GM21786 (cell line): Measurements from ENCODE around the gene FBRSL1.

Experiments
- ATAC-seq: cut with Tn5 transposase; IDR thresholded peaks from one replicate; pipeline ENCODE4 v1.9.1; 2021; ENCODE audit not compliant: unreplicated experiment

Gene FBRSL1

DNA sequence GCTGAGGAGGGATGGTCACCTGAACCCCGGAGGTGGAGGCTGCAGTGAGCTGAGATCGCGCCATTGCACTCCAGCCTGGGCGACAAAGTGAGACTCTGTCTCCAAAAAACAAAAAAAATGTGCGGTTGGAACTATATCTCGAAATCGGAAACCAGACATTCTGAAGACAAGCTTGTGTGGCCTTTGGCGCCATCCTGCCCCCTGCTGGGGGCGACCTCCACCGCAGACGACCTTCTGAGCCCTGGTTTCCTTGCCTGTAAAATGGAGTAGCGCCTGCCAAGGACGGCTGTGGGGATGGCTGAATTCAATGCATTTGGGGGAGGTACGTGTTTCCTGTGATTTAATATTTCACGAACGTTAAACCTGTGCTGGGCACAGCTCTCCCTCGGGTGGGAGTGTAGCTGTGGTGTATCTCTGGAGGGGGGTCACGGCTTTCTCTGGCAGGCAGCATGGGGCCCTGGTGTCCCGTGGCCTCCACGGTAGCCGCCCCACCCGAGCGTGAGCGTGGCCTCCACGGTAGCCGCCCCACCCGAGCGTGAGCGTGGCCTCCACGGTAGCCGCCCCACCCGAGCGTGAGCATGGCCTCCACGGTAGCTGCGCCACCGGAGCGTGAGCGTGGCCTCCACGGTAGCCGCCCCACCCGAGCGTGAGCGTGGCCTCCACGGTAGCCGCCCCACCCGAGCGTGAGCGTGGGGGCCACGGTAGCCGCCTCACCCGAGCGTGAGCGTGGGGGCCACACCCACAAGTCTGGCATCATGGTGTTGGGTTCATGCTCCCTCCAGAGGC is 65.1 kb downstream of the FBRSL1 start:
- ATAC-seq: no peak

DNA sequence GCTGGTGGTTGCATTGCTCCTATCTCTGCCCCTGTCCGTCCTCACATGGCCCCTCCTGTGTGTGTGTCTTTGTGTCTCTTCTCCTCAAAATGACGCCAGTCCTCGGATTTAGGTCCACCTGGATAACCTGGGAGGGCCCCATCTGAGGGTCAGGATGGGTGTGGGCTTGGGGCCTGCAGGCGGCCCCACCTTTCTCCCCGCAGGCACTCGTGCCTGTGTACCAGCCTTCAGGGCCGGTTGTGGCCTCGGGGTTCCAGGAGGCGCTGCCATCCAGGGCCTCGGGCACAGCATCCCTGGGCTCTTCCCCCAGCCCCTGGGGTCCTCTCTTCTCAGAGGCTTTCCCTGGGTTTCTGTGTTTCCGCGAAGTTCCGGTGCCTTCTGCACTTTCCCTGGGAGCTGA is 65.7 kb downstream of the FBRSL1 start:
- ATAC-seq: no peak

DNA sequence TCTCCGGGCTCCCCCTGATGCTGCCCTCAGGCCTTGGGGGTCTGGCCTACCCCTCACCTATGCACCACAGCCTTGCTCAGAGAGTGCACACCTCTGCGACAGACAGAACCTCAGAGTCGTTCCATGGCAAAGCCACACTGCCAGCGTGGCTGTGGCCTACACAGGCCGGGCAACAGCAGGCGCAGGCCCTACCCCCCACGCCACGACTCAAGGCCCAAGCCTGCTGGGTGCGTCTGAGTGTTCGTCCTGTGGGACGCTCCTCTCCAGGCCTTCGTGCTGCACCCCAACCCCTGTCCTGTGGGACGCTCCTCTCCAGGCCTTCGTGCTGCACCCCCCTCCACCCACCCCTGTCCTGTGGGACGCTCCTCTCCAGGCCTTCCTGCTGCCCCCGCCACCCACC is 66.3 kb downstream of the FBRSL1 start:
- no peak for ATAC-seq

- no peak for ATAC-seq
These were observed 66.8 kb downstream of the FBRSL1 start for GRCh38 chr12:132556801-132557200.

DNA sequence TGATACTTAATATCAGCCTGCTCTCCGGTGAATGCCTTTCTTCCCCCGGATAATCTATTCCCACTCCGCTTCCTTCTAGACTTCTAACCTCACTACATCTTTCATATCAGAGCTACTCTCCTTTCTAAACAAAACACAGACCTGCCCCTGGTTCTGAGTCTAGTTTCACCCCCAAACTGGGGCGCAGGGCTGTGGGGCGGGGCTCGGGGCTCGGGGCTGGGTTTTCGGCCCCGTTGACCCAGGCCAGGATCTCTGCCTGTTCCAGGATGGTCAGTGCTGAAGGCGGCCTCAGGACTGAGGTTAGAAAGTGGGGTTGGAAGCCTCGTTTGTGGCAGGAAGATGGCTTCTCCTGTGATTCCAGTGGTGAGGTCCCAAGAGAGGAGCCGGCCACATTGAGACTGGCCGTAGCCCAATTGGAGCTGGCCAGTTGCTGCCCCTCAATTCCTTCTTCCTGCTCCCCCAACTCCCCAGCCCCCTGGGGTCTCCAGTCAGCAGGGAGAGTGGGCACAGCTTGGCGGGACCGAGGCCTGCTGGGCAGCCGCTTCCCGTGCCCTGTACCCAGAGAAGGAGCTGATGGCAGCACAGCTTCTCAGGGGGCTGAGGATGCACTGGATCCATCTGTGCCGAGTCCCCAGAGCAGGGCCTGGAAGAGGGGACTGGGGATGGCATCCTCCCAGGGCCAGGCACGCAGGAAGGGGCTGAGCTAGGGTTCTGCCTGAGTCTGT is 67.5 kb downstream of the FBRSL1 start:
- ATAC-seq: no peak

- no peak for ATAC-seq
These were observed 68.3 kb downstream of the FBRSL1 start for GRCh38 chr12:132558042-132558856.

- ATAC-seq: no peak
These were observed 69.1 kb downstream of the FBRSL1 start for GRCh38 chr12:132558861-132559623.

DNA sequence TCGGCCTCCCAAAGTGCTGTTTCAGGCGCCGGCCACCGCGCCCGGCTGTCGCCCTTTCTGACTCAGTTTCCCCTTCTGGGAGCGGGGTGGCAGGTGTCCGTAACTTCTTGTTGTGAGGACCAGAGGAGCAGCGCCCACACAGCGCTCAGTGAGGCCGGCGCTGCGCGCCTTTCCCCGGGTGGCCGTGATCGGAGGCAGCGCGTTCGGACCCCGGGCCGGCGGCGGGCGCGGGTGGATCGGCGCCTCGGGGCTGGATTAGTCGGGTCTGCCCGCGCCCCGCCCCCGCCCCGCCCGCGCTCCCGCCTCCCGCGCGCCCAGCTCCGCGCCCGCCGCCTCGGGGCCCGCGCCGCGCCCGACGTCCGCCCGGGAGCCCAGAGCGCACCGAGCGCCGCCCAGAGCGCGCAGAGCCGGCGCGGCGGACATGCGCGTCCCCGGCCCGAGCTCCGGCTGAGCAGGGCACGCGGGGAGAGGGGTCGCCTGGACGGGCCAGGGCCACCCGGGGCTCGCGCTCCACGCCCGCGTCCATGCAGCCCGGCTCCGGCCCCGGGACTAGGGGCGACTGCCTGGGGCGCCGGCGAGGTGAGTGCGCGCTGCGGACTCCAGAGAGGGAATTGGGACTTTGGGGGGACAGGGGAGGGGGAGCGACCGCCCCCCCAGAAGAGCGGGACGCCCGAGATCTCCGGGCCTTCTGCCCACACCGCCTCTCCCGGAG is 69.9 kb downstream of the FBRSL1 start:
- ATAC-seq: no peak

- ATAC-seq: no peak
These were observed 70.3 kb downstream of the FBRSL1 start for GRCh38 chr12:132560364-132560613.

GRCh38 chr12:132560614-132561426 is 70.9 kb downstream of the FBRSL1 start:
- no peak for ATAC-seq
